ENCODE measurements around the gene RNASE4. TPM values are rescaled to one million over a fixed set of nuclear protein-coding genes. Genes with fewer than 3 reads are reported as not detected.

RNASE4 gene
- total and polyA plus RNA-seq, 2 experiments from 2014 or later = 0.29 to 2.0 TPM

- H3K4me1 Mint-ChIP-seq = peaks cover 16% of the 10 kb centered on the region
- Histone ChIP-seq H3K4me3 (no peak overlapping the region), H3K9me2 (ENCODE audit: insufficient read depth) (no peaks in the 10 kb centered on the region), H3K36me3 (ENCODE audit: insufficient read depth) (no peaks in the 10 kb centered on the region), H3K27ac (ENCODE audit: low read depth) (no peak overlapping the region), H4K20me1 (replicated peaks; ENCODE audit: insufficient read depth) (no peaks in the 10 kb centered on the region), H3K27me3 (ENCODE audit: insufficient read depth) (no peaks in the 10 kb centered on the region), H2AFZ (peak overlapping the region; percentile 72), H3K4me2 (no peak overlapping the region), H3K4me1 (ENCODE audit: insufficient read depth) (peaks cover 20% of the 10 kb centered on the region), H3F3A (replicated peaks; ENCODE audit: low read depth) (no peaks in the 10 kb centered on the region; the same call in 1 of the 2 replicates), H3K79me2 (replicated peaks; ENCODE audit: insufficient read depth) (no peaks in the 10 kb centered on the region)
- ATAC-seq = no peak
- H3K27me3 Mint-ChIP-seq (ENCODE audit: insufficient read depth, low read depth, poor library complexity) = peaks cover 4% of the 10 kb centered on the region
- no peak for DNase-seq (ENCODE audit: low spot score)
- peaks cover 5% of the 10 kb centered on the region; the same call in 2 of the 3 replicates for H3K9me3 Mint-ChIP-seq
- H3K36me3 Mint-ChIP-seq (ENCODE audit: low read depth) = no peaks in the 10 kb centered on the region
- no peak overlapping the region for H3K27ac Mint-ChIP-seq
- no peak overlapping the region for H3K4me3 Mint-ChIP-seq
- TF ChIP-seq EZH2phosphoT487 (IDR thresholded peaks at IDR 0.05; ENCODE audit: unreplicated experiment) (no peak), ZNF331 (CRISPR knock-in tag; IDR thresholded peaks at IDR 0.05; ENCODE audit: low read depth) (no peak), EZH2 (IDR thresholded peaks at IDR 0.05; ENCODE audit: low read depth, unreplicated experiment) (no peak), CREB1 (CRISPR knock-in tag; IDR thresholded peaks at IDR 0.05; ENCODE audit: low read depth) (no peak), REST (IDR thresholded peaks at IDR 0.05; ENCODE audit: unreplicated experiment) (no peak), ETS1 (IDR thresholded peaks at IDR 0.05) (no peak), ZNF114 (CRISPR knock-in tag; IDR thresholded peaks at IDR 0.05) (no peak), NANOG (IDR thresholded peaks at IDR 0.05; ENCODE audit: borderline replicate concordance) (no peak), CTCF (conservative IDR thresholded peaks at IDR 0.05; ENCODE audit: low read depth in 2 of 2) (no peak), STAT1 (IDR thresholded peaks at IDR 0.05; ENCODE audit: unreplicated experiment) (no peak), JUNB (IDR thresholded peaks at IDR 0.05; ENCODE audit: unreplicated experiment) (no peak), POLR2AphosphoS5 (IDR thresholded peaks at IDR 0.05; ENCODE audit: low read depth) (no peak), ZNF462 (CRISPR knock-in tag; IDR thresholded peaks at IDR 0.05) (no peak)
Observed at GRCh38 chr14:20676072-20676471, 8.3 kb upstream of the RNASE4 start.
